HepG2 (cell line): ENCODE data around the gene KLKB1. TPM values are rescaled to one million over a fixed set of nuclear protein-coding genes. Genes with fewer than 3 reads are reported as not detected.

Experiments used
- ATF4 ChIP-seq, 2 experiments: fragments of 450-650 bp in 1 of 2; sonication (generic) in 1 of 2; formaldehyde crosslinking; IDR thresholded peaks; 2 replicates each; pipeline versions ENCODE4 v1.5.0 to v1.8.0; 2020 to 2022; ENCODE audit warnings: mild to moderate bottlenecking in 1 of 2, missing genetic modification reagents in 1 of 2
- BCL6 ChIP-seq: IDR thresholded peaks from 2 replicates; pipeline ENCODE4 v1.6.1; 2016; ENCODE audit warnings: missing genetic modification reagents, missing compliant biosample characterization
- CBFB ChIP-seq: sonication (generic); formaldehyde crosslinking; IDR thresholded peaks from 2 replicates; pipeline ENCODE4 v1.4.0; 2020; ENCODE audit warnings: missing genetic modification reagents
- HMG20B ChIP-seq: conservative IDR thresholded peaks from 2 replicates; pipeline ENCODE4 v1.6.1; 2016; ENCODE audit warnings: missing genetic modification reagents, missing compliant biosample characterization
- HMGXB4 ChIP-seq, 2 experiments: sonication (generic) in 1 of 2; formaldehyde crosslinking in 1 of 2; IDR thresholded peaks; 2 replicates each; pipeline versions ENCODE4 v1.4.0 to v1.6.1; 2018 to 2020; ENCODE audit warnings: missing genetic modification reagents in 2 of 2, borderline replicate concordance in 1 of 2, low read depth in 1 of 2, mild to moderate bottlenecking in 1 of 2, missing biosample characterization in 1 of 2
- MAFF ChIP-seq: IDR thresholded peaks from 2 replicates; pipeline ENCODE4 v1.6.1; 2011; ENCODE audit warnings: low read depth, low read length, improper control_type of control experiment
- MBNL3 ChIP-seq: fragments of 250-450 bp; sonication (Bioruptor Pico); conservative IDR thresholded peaks from 2 replicates; pipeline ENCODE4 v1.8.0; 2022; ENCODE audit warnings: mild to moderate bottlenecking, inconsistent platforms
- MNT ChIP-seq: fragments of 450-650 bp; IDR thresholded peaks from 2 replicates; pipeline ENCODE4 v1.6.1; 2016
- MXI1 ChIP-seq: IDR thresholded peaks from 3 replicates; pipeline ENCODE4 v1.6.1; 2012; ENCODE audit warnings: low read depth, low read length, inconsistent platforms, borderline replicate concordance
- SNRNP70 ChIP-seq: fragments of 200-400 bp; formaldehyde crosslinking; IDR thresholded peaks from 2 replicates; pipeline ENCODE4 v1.6.1; 2017; ENCODE audit warnings: mild to moderate bottlenecking, low read depth, low read length, moderate library complexity
- THAP8 ChIP-seq: sonication (generic); formaldehyde crosslinking; IDR thresholded peaks from 2 replicates; pipeline ENCODE4 v1.5.1; 2020; ENCODE audit warnings: missing genetic modification reagents, mild to moderate bottlenecking, borderline replicate concordance
- ZHX2 ChIP-seq, 2 experiments: sonication (generic) in 1 of 2; formaldehyde crosslinking in 1 of 2; IDR thresholded peaks; 2 replicates each; pipeline versions ENCODE4 v1.6.1 to v1.9.0; 2014 to 2022; ENCODE audit warnings: antibody characterized with exemption in 1 of 2, borderline replicate concordance in 1 of 2, inconsistent platforms in 1 of 2, low read depth in 1 of 2, missing genetic modification reagents in 1 of 2
- ZNF296 ChIP-seq: sonication (generic); formaldehyde crosslinking; conservative IDR thresholded peaks from 2 replicates; pipeline ENCODE4 v1.5.0; 2020; ENCODE audit warnings: mild to moderate bottlenecking, missing genetic modification reagents
- ZNF430 ChIP-seq: sonication (generic); formaldehyde crosslinking; IDR thresholded peaks from 2 replicates; pipeline ENCODE4 v1.9.0; 2021; ENCODE audit warnings: mild to moderate bottlenecking, missing genetic modification reagents
- ZNF83 ChIP-seq: sonication (generic); formaldehyde crosslinking; IDR thresholded peaks from 2 replicates; pipeline ENCODE4 v1.4.0; 2020; ENCODE audit warnings: missing genetic modification reagents, mild to moderate bottlenecking, borderline replicate concordance
- polyA plus RNA-seq, 8 experiments: library from polyadenylated mRNA; depleted of rRNA in 3 of 8; stranded (reverse) in 7 of 8; unstranded in 1 of 8; fragments of >200 nt; fragmentation: Illumina TruSeq in 4 of 8; extraction: Trizol in 4 of 8; gene quantifications; 2 replicates each; pipeline versions ENCODE4 v1.2.1 to v1.2.3, GENCODE V29; 2011 to 2016; ENCODE audit warnings: low read depth in 4 of 8, missing spikeins in 1 of 8, mixed read lengths in 1 of 8; ENCODE audit not compliant: insufficient read depth in 1 of 8
- total RNA-seq, 5 experiments: library from RNA; depleted of rRNA; stranded (reverse); fragments of >200 nt; fragmentation: Illumina TruSeq; extraction: Trizol; gene quantifications; 2 replicates each; pipeline ENCODE4 v1.2.3, GENCODE V29; 2016; ENCODE audit warnings: low read depth in 1 of 5

KLKB1 gene
- total and polyA plus RNA-seq, 2 of the 13 experiments (the other 11 are each of a cell fraction or from before 2014, with no cell fraction given), result 0.26 to 0.49 TPM

- TF ChIP-seq ZNF296 (CRISPR knock-in tag) (no peak), MAFF (no peak), THAP8 (CRISPR knock-in tag) (no peak), HMGXB4 (CRISPR knock-in tag; IDR thresholded peaks at IDR 0.05; ENCODE audit: borderline replicate concordance in 1 of 2, low read depth in 1 of 2) (peak in 1 of 2 experiments; percentile 55; a peak in 3 of 4 replicates), ZNF83 (CRISPR knock-in tag) (no peak), ZNF430 (CRISPR knock-in tag) (no peak), MNT (no peak), ATF4 (CRISPR knock-in tag; IDR thresholded peaks at IDR 0.05) (no peak), ZHX2 (IDR thresholded peaks at IDR 0.05; ENCODE audit: low read depth) (no peak), ZHX2 (CRISPR knock-in tag; IDR thresholded peaks at IDR 0.05; ENCODE audit: borderline replicate concordance) (no peak), SNRNP70 (no peak), HMG20B (CRISPR knock-in tag) (no peak), CBFB (CRISPR knock-in tag) (no peak), MBNL3 (CRISPR knock-in tag) (no peak), MXI1 (no peak), BCL6 (CRISPR knock-in tag) (peak; percentile 86)
Measured at GRCh38 chr4:186265683-186266652, 38.7 kb downstream of the KLKB1 start, which contains the start of gene F11 (continued).
